HG03045 (cell line): ENCODE results near the gene MMS19.

ENCODE experiments used
- ATAC-seq: cut with Tn5 transposase; IDR thresholded peaks from one replicate; pipeline ENCODE4 v1.9.1; 2021; ENCODE audit warnings: mild to moderate bottlenecking, moderate library complexity; ENCODE audit not compliant: unreplicated experiment

The MMS19 gene

DNA sequence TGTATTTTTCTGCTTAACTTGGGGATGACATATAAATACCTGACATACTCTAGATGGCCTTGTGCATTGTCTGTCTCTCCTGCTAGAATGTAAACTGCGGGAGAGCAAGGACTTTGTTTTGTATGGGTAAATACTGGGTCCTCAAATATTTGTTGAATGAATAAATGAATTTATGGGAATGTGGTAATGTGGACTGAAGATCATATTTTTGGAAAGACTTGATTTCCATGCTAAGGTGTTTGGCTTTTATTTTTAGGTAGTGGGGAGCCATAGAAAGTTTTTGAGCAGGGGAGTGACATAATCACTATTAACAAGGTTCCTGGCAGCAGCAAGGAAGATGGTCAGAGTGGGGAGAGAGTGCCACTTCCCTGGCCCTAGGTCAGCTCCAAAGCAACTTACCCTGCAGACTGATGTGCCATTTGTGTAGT lies 27.5 kb upstream of the MMS19 start:
- ATAC-seq, result no peak

DNA sequence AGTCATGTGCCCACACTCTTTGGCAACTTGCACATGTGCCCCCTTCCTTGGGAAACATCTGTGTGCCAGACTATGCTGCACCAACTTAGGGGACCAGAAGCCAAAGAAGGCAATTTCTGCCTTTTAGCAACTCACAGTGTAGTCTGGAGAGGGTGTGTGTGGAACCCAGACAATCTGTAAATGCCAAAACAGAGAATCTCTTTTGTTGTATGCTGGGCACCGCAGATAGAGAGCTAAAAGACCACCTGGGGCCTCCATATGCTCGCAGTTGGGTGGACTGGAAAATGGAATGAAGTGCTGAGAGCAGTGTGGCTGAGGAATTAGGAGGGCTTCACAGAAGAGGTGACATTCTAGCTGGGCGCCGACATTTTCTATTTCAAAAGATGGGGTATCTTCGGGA lies 26.9 kb upstream of the MMS19 start:
- no peak for ATAC-seq

DNA sequence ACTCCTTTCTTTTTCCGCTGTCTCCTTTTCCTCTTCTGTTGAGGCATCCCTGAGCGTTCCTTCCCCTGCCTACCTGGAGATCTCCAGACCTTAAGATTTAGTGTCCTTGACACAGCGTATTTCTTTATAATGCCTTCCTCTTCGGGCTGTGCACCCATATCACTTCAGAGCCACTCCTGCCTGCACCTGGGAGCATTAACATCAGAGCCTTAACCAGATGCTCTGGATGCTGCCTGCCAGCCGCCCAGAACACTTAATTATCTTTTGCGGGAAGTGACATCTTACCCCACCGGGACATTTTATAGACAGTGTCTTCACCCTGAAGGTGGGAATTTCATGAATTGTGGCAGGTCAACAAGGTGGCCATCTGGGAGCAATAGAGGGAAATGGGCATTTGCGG lies 24.7 kb upstream of the MMS19 start:
- no peak for ATAC-seq

DNA sequence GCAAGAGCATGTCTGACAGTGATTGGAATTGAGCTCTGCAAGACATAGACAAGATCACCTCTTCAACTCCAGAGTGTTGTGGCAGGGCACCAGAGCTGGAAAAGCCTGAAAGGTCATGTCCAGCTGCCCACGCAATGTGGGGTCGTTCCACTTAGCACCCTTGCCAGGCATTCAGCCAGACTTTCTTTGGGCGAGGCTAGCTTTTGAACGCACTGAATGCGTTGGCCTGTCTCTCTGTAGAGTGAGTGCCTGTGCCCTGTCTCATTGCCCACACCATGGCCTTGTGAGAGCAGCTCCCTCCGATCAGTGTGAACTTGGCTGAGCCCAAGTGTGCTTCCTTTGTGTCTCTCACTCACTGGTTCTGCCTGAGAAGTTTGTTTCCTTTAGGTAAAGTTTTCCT lies 23.8 kb upstream of the MMS19 start:
- ATAC-seq, result no peak

DNA sequence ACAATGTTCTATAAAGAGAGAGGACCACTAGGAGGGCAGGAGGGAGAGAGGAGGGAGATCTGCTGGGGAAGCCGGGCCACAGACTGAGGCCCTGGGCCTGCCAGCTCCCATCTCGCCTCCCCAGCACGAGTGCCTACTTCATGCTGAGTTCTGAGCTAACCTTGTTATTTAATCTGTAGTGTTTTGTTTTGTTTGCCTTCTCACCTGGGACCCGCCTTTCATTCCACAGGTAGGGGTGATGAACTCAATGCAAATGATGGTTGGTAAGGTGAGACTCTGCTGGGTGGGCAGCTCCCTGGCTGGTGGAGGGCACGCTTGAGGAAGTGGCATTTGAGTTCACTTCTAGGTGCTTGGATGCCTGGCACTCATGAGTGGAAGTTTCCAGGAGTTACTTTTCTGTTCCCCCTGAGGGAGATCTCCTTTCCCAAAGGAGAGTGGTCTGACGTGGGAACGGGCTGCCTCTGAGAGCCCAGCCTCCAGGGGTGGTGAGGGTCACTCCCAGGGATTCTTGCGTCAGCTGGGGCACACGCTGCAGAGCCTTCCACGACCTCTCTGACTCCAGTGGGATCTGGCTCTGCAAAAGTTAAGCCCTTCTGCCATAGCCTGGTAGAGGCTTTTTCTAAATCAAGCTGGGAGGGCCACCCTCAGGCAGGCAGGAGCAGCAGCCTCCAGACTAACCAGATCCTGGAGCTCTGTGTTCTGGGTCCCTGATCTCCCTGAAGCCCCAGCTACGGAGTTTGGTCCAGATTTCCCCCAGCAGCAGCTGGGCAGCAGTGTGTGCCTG lies 22.9 kb upstream of the MMS19 start:
- ATAC-seq, result no peak

DNA sequence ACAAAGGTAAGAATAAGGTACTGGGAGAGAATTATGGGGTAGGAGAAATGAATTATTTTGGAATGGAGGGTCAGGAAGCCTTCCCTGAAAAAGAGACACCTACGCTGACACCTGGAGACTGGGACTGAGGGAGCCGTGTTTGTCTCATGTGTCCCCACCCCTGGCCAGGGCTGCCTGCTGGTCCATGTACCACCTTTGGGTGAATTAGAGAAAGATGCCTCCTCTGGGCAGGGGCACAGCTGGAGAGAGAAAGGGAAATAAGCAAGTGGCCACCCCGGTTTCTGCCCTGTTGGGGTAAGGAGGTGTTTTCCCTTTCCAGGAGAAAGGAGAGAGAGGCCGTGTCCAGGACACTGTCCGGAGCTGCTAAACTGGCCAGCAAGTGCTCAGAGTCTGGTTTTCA lies 22.3 kb upstream of the MMS19 start:
- ATAC-seq, result no peak

DNA sequence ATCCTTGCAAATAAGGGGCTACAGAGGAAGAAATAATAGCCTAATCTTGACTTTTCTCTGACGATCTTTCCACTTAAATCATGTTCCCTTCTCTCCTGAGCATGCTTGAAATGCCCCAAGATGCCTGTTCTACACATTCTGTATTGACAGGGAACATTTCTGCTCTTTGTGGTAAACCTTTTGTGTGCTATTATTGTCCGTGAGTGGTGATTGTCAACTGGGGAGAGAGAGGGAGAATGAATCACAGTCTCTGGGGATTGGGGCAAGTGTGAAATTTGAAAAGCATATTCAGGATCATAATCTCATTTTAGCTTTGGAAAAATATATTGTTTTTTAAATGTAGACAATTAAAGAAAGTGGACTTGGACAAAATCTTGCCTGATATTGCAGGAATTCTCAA lies 21.1 kb upstream of the MMS19 start:
- ATAC-seq, result no peak

DNA sequence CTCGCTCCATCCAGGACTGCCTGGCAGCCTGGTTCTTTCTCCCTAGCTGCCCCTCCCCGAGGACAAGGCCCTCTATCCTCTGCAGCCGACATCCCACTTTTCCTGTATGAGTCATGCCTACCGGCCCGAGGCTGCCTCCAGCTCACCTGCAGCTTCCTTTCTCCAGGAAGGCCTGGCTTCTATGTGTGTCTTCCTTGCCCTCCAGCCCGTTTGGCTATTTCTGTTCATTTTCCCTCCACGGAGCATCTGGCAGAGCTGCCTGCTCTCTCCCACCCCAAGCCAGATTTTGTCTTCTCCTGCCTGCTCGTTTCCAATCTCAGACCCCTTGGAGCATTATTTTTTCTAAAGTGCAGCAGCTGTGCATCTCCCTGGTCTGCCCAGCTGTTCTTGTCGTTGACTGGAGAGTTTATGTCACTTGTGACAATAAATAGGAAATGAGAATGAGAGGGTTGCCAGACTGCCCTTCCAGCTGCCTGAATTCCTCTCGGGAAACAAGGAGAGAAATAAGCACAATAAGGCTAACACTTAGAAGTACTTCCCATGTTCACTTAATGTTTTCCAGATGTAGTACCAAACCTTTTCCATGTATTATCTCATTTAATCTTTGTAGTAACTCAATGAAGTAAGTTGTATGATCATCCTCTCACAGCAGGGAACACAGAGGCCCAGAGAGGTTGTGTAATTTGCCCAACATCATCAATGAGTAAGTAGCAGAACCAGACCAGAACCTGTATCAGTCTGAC lies 20.2 kb upstream of the MMS19 start:
- ATAC-seq, result no peak

DNA sequence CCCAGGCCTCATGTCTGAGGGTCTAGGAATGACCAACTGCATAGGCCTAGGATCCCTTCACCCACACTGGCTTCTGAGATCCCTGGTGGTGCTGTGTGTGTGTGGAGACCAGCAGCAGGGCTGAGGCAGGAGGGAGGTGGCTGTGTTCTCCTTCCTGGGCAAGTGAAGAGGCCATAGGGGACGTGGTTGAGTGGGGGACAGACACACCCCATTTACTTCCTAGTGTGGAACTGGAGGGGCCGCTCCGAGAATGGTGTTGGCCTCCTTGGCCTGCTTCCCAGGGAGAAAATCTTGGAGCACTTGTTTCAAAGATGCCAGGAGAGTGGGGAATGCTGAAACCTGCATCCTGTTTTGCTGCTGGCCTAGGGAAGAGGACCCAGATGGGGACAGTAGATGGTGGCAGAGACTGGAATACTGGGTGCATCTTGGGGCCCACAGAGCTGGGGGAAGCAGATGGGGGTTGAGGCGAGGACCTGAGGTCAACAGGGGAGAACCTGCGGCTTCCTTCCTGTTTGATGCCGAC lies 19.6 kb upstream of the MMS19 start:
- no peak for ATAC-seq

DNA sequence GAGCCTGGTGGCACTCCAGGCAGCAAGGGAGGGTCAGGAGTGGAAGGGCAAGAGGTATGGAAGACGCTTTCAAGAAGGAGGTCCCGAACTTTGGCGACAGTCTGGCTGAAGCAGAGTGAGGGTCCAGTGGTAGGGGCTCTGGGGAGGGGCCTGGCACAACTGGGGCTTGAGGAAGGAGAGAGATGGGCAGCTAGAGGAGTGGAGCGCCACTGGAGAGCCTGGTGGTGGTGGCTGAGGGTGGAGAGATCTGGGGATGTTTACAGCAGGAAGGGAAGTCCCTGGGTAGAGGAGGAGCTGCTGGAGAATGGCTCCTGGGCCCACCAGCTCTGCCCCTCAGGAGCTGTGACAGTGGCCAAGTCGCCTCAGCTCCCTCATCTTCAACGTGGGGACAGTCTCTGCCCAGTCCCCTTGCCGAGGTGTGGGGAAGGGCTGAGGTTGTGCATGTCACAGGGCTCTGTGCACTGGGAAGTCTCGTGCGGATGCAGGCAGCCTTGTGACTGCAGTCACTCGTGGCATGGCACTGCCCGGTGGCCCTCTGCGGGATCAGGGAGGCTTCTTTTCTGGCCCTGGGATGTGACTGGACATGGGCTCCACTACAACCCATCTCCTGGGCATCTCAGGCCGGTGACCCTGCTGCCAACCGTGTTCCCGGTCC lies 19.0 kb upstream of the MMS19 start:
- ATAC-seq, result no peak

DNA sequence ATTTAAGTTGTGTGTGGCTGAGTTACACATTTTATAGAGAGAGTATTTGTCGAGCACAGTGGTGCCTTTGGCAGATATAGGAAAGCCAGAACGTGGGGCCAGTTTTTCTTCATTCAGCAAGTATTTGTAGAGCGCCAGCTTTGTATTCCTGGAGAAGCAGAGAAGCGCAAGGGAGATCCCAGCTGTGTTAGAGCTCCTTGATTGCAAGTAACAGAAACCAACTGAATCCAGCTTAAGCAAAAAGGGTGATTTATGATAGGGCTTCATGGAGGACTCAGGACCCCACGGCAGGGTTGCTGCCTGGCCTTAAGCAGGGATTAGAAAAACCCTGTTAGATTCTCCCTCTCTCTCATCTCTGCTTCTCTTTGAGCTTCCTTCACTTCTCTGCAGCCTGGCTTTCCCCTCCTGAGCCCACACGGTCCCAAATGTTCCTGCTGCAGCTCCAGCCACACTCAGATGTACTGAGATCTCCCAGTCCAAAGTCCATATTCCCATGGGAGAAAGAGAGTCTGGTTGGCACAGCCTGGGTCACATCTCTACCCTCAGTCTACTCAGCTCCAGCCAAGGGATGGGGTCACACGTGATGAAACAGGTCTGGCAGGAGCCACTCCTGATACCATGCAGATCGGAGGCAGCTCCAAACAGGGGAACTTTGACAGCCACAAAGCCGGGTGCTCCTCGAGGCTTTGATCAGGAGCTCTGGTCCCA lies 17.2 kb upstream of the MMS19 start:
- no peak for ATAC-seq

DNA sequence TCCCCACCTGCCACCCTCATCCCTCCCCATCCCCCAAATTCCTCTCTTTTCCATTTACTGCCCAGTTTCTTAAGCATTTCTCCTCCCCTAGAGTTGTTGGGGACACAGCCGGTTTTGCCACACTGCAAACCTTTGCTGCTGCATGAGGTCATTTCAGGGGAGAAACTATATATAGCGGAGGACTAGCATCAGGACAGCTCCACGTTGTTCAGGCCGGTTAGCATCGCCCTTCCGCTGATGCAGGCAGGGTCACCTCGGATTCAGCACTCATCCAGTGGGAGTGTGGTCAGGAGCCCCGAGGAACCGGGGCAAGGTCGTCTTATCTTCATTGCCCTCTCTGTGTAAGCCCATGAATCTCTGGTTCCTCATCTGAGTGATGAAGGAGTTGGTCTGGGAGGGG lies 16.1 kb upstream of the MMS19 start:
- no peak for ATAC-seq

DNA sequence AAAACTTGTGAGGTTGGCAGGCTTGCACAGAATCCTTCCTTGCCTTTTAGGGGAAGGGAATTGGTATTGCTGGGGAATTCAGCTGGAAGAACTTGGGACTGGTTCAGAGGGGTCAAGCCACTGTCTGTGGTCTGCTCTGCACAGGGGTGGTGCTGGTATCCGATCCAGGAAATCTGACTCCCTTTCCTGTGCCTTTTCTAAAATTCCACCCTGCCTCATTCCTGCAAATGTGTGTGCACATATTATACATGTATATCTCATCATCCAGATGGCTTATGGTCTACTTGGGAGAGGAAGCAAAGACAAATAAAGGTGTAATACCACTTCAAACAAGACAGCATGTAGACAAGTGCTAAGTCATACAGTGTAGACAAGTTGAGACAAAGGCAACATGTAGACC lies 14.8 kb upstream of the MMS19 start:
- no peak for ATAC-seq

DNA sequence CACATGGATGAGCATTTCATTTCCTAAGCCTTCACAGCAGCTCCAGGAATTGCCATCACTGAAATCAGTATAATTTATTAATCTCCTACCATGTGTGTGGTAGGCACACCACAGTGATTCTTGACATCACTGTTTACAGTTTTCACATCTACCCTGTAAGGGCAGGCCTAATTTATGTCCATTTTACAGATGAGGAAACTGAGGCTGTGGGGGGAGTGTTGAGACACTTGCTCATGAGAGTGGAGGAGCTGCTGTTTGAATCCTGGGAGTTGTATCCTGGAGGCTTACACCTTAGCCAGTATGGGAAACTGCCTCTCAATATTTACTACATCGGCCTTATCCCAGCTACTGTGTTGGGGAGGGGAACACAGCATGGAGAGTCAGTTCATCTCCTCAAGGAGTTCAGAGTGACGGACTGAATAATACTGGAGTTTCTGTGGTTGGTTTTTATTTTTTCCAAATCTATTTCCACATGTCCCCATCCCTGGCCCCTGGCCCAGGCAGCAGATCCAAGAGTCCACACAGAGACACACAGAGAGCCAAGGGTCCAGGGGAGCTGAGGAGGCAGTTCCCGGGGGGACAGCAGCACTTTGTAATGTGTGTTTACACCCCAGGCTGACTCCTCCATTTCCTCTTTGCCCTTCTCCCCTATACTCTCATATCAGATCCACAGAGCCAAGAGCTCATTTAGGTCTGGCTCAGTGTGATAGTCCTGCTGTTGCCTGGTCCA lies 13.7 kb upstream of the MMS19 start:
- no peak for ATAC-seq

DNA sequence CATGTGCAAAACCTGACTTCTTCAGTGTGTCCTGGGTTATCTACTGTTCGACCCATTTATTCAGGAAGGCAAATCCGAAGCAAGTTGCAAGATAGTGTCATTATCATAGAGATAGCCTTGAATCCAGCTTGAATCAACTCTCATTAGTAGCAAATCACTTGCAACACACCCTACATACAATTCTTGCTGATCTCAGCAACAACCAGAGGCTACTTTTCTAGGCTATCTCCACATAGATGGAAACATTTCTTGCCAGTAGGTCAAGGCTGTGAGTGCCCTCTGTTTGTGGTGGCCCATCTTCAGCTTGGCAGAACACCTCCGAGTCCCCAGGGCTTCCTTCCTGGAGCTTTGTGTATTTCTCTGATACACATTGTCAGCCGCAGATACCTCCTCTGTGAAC lies 12.5 kb upstream of the MMS19 start:
- ATAC-seq, result no peak

DNA sequence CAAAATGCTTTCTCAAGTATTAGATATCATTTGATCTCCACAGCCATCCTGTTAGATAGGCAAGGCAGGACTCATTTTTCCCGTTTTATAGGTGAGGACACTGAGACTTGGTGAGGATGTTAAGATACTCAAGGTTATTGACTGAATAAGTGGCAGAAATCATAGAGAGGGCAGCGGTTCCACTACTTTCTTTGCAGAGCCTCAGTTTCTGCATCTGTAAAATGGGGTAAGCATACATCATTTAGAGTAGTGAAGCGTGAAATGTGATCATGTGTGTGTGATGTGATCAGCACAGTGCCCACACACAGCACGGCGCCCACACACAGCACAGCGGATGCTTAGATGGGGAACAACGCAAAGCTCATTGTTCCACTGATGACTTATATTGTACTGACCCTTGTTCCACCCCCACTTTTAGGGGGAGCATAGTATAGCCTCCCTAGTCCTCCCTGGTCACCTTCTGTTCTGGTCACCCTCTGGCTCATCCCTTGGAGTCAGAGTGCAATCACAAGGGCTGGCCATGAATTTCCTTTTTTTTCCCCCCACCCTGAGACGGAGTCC lies 11.0 kb upstream of the MMS19 start:
- no peak for ATAC-seq

DNA sequence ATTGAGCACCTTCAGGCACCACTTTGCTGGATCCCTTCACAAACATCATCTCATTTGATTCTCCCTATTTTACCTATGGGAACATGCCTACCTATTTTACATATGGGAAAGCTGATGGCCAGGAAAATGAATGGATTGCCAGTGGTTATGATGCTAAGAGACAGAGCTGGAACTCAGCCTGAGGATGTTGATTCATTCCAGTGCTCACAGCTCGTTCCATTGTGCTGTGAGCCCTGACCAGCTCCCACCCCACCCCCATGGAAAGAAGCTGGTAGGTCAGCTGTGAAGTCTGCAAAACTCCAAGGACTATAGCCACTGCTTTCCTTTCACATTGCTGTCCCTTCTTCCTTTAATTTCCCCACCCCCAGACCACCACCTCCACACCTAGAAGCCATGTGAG lies 10.1 kb upstream of the MMS19 start:
- ATAC-seq, result no peak

DNA sequence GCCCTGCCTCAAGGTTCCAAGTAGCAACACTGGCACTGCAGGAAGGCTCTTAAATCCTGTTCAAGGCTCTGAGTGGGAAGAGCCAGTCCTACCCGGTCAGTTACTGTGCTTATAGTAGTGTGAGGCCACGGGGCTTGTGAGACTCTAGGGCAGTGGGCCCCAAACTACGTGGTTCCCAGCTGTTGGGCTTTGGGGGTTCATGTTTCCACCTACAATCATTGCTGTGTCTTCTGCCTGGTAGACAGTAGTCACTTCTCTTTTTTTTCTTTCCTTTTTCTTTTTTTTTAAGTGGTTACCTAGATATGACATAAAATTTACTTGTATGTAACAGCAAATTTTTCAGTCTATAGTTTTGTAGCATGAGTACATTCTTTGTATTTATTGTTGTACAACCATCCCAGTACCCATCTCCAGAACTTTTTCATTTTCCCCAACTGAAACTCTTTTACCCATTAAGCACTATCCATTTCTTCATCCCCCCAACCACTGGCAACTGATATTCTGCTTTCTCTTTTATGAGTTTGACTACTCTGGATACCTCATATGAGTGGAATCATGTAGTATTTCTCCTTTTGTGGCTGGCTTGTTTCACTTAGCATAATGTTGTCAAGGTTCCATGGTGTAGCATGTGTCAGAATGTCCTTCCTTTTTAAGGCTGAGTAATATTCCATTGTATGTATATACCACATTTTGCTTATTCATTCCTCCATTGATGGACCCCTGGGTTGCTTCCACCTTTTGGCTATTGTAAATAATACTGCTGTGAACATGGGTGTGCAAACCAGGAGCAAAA lies 8.2 kb upstream of the MMS19 start:
- no peak for ATAC-seq

DNA sequence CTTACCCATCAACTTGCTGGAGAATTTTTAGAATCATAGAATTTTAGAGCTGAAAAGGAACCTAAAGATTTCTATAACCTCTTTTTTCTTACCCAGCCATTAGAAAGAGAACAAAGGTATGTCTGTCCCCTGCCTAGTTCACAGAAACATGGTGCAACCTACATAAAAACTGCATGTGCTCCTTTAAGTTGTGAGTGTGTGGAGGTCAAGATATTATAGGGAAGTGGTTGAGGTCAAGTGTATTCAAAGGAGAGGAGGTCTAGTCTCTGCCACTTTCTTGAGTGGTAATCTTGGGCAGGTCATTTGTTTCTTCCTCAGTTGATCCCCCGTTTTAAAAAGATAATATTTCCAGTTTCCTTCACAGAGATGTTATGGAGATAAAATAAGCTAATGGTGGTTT lies 6.9 kb upstream of the MMS19 start:
- ATAC-seq, result no peak
